ENCODE data around the gene ZDHHC7.

Gene ZDHHC7

GRCh38 chr16:85002099-85002541 lies 9.2 kb downstream of the ZDHHC7 start:
- DNase-seq (ENCODE audit: low read depth, low spot score) = no peak
- H3K27ac ChIP-seq = peak overlapping the region; percentile 98

GRCh38 chr16:84999857-85000480 lies 11.4 kb downstream of the ZDHHC7 start:
- H3K27ac ChIP-seq = peak overlapping the region; percentile 98
- peak; percentile 40 for DNase-seq (ENCODE audit: low read depth, low spot score)

GRCh38 chr16:84999200-84999599 lies 12.1 kb downstream of the ZDHHC7 start:
- H3K27ac ChIP-seq = peak overlapping the region; percentile 98
- DNase-seq (ENCODE audit: low read depth, low spot score) = no peak

DNA sequence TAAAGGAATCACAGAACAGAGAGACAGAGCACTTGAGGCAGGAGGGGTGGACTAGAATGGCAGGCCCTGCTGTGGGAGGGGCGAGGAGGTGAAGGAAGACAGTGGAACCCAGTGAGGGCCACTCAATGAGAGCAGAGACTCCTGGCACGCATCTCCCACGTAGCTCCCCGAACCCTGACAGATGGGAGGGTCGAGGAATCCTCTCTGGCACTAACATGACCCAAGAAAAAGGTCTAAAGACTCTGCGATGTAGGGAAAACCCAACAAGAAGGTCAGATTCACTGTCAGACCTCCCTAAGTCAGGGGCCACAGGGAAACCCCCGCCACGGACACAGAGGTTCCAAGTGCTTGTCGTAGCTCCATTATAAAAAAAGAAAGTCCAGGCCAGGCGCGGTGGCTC lies 15.0 kb downstream of the ZDHHC7 start:
- DNase-seq (ENCODE audit: low read depth, low spot score) = no peak
- peak overlapping the region; percentile 99 for H3K27ac ChIP-seq

- peak overlapping the region; percentile 99 for H3K27ac ChIP-seq
Observed at GRCh38 chr16:84995663-84996062, 15.7 kb downstream of the ZDHHC7 start.

DNA sequence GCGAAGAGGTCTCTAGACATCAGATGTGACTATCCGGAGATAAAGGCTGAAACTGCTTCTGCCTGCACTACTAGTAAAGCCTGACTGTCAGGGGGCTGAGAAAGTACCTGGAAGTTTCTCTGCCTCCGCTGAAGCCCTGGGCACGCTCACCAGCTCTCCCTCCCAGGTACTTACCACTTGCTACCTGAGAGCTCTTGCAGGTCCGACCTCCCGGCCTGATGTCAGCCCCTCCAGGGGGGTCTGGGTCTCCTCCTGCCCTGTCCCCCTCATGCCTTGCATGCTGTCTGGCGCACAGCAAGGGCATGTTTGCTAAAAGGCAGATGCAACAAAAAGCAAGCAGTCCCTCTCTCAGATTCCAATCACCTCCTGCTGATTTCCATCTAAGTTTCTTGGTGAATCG lies 17.4 kb downstream of the ZDHHC7 start:
- no peak for DNase-seq (ENCODE audit: low read depth, low spot score)
- H3K27ac ChIP-seq = peak overlapping the region; percentile 99

More at GRCh38 chr16:84995663-84996062, 15.7 kb downstream of the ZDHHC7 start:
- DNase-seq (ENCODE audit: low read depth, low spot score) = no peak

- no peak for DNase-seq (ENCODE audit: low read depth, low spot score)
- peak overlapping the region; percentile 99 for H3K27ac ChIP-seq
Observed at GRCh38 chr16:84992717-84993075, 18.6 kb downstream of the ZDHHC7 start.

DNA sequence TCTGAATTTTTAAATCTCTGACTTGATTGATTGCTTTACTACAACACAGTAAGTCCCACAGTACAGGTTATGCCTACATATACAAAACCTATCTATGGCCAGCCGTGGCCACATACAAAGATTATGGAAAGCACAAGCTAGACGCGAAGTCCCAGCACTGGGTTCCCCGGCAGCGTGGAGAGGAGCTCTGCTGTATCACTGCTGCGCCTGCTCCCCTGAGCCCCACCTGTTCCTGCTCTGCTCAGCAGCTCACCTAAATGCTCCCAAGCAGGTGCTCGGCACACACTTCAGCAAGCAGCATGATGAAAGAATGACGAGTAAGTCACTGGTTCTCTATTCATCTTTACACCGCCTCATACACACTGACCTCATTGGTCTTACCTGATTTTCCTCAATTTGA lies 20.6 kb downstream of the ZDHHC7 start:
- DNase-seq (ENCODE audit: low read depth, low spot score) = no peak
- no peak overlapping the region for H3K27ac ChIP-seq

GRCh38 chr16:84989749-84990620 lies 21.4 kb downstream of the ZDHHC7 start:
- no peak overlapping the region for H3K27ac ChIP-seq
- DNase-seq (ENCODE audit: low read depth, low spot score) = no peak

DNA sequence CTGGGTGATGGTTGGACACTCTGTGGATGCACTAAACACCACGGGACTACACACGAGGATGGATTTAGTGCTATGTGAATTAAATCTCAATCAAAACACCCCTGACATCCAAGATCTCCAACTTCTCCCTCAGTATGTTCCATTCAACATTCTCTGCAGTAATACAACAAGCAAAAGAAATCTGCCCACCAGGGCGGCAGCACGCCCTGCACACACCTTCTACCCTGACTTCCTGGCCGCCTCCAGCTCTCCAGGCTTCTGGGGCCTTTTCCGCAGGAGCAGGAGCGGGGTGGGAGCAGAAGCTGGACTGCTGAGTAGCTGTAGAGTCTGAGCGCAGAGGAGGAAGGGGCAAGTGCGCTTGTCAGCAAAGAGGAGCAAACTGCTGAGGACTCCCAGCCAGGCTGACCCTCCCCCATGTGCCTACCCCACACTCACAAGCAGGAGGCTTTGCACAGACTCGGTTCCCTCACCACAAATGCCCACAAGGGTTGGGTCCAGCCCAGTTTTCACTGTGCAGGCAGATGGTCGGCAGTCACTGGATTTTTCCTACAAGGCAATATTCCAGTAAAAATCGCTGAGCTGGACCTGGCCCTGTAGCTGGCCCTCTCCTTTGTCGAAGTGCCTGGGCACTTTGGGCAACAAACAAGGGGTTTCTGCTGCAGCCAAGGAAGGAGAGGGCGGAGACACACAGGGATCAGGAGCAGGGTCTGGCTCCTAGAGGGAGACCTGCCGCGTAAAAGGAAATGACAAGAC lies 22.8 kb downstream of the ZDHHC7 start:
- DNase-seq (ENCODE audit: low read depth, low spot score) = no peak
- H3K27ac ChIP-seq = no peak overlapping the region

GRCh38 chr16:84986879-84987278 lies 24.5 kb downstream of the ZDHHC7 start:
- peak overlapping the region; percentile 78 for H3K27ac ChIP-seq
- DNase-seq (ENCODE audit: low read depth, low spot score) = no peak

DNA sequence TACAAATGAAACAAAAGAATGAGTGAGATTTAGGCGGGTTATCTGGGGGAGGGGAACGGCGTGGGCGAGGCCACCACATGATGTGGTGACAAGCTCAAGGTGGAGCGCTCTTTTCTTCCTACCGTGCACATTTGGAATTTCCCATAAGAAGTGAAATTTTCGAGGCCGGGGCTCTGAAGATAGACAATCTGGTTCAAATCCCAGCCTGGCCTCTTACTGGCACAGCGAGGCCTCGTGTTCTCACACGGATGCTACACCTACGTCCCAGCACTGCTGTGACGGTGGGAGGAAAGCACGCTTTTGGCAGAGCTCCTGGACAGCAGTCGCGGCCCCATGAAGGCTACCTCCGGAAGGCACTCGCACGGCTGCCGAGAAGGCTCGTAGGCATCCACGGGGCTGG lies 25.2 kb downstream of the ZDHHC7 start:
- no peak for DNase-seq (ENCODE audit: low read depth, low spot score)
- H3K27ac ChIP-seq = peak overlapping the region; percentile 78

- peak overlapping the region; percentile 78 for H3K27ac ChIP-seq
Observed at GRCh38 chr16:84985079-84986065, 26.0 kb downstream of the ZDHHC7 start.

GRCh38 chr16:84982434-84982833 lies 28.9 kb downstream of the ZDHHC7 start:
- no peak overlapping the region for H3K27ac ChIP-seq
- no peak for DNase-seq (ENCODE audit: low read depth, low spot score)

More at GRCh38 chr16:84985079-84986065, 26.0 kb downstream of the ZDHHC7 start:
- no peak for DNase-seq (ENCODE audit: low read depth, low spot score)

DNA sequence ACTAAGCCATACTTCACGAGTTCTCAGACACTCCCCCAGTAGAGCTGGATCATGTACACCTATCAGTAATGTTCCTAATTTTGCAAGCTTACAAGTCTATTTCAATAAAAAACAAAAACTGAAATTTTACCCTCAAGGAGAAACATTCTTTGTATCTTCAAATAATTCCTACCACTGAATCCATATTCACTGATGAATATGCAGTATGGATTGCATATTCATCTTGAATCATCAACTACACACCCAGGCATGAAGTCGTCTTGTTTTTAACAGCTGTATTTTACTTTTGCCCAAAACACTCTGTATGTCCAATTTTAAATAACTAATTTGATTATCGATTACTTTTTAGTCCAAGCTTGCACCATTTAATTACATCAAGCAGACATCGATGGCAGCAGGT lies 31.8 kb downstream of the ZDHHC7 start:
- no peak for DNase-seq (ENCODE audit: low read depth, low spot score)
- peak overlapping the region; percentile 45 for H3K27ac ChIP-seq

DNA sequence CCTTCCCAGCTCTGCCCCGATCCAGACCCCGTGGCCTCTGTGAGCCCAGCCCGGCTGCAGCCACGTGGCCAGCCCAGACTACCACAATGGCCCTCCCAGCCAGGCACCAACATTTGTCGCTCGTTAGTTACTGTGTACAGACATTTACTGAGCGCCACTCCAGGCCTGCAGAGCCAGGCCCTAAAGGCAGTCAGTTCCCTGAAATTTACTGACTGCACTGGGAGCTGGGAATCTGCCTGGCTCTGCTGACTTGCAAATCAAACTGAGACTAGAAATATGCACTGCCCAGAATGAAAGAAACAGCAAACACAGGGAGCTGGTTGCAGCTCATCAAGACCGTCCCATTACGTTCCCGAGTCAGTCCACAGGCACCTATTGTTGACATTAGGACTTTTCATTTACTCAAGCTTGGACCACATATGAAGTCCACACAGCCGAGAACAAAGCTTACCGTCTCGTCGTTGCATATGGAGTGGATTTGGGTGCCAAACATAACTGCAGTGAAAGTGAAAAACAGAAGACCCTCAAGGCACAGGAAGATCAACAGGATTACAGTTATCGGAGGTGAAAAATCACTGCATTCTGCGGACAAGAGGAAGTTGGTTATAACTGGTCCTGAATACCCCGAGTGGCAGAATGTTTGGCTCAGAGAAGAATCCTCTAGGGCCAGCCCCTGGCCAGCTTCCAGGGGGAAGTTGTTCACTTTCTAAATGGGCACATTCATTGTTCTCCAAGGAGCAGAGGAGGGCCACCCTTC lies 34.5 kb downstream of the ZDHHC7 start:
- no peak for DNase-seq (ENCODE audit: low read depth, low spot score)
- no peak overlapping the region for H3K27ac ChIP-seq

DNA sequence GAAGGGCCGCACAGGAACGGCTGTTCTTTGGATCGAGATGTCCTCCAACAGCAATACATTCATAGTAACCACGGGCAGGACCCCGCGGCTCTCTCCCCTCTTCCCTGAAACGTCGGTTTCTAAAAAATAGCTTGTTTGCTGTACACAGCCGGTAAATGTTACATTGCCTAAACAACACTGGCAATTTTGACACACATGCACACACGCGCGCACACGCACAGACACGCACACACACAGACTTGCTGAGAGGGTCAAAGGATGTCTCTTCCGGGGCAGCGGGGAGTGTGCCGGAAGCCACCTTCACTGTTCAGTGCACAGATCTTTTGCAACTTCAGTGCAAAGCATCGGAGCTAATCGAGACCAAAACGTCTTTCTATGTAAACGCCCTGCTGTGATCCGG lies 35.8 kb downstream of the ZDHHC7 start:
- no peak overlapping the region for H3K27ac ChIP-seq
- DNase-seq (ENCODE audit: low read depth, low spot score) = no peak

GRCh38 chr16:84975066-84975465 lies 36.3 kb downstream of the ZDHHC7 start:
- DNase-seq (ENCODE audit: low read depth, low spot score) = no peak
- H3K27ac ChIP-seq = no peak overlapping the region

Data from epithelial cell of prostate (primary cell).